HepG2 (cell line): ENCODE results near the gene LCAT. TPM values are rescaled to one million over a fixed set of nuclear protein-coding genes. Genes with fewer than 3 reads are reported as not detected.

ENCODE experiments used
- CENPX ChIP-seq: sonication (generic); formaldehyde crosslinking; IDR thresholded peaks from 2 replicates; pipeline ENCODE4 v1.9.0; 2021; ENCODE audit warnings: mild to moderate bottlenecking, missing genetic modification reagents, moderate library complexity
- FIP1L1 ChIP-seq: fragments of 200-400 bp; formaldehyde crosslinking; IDR thresholded peaks from 2 replicates; pipeline ENCODE4 v1.6.1; 2018; ENCODE audit warnings: low read depth, mild to moderate bottlenecking, low read length, moderate library complexity, borderline replicate concordance; ENCODE audit not compliant: insufficient read depth
- HMGA1 ChIP-seq: sonication (generic); formaldehyde crosslinking; conservative IDR thresholded peaks from 2 replicates; pipeline ENCODE4 v1.4.0; 2020; ENCODE audit warnings: missing genetic modification reagents
- HNF4A ChIP-seq: sonication (generic); formaldehyde crosslinking; IDR thresholded peaks from 2 replicates; pipeline ENCODE4 v1.4.0; 2020; ENCODE audit warnings: missing genetic modification reagents
- HOXA7 ChIP-seq: sonication (generic); formaldehyde crosslinking; IDR thresholded peaks from 2 replicates; pipeline ENCODE4 v1.8.1; 2022; ENCODE audit warnings: mild to moderate bottlenecking, missing genetic modification reagents, moderate library complexity
- JUND ChIP-seq: sonication (generic); formaldehyde crosslinking; IDR thresholded peaks from 2 replicates; pipeline ENCODE4 v1.8.0; 2022; ENCODE audit warnings: mild to moderate bottlenecking, missing genetic modification reagents
- NAIF1 ChIP-seq: sonication (generic); formaldehyde crosslinking; IDR thresholded peaks from 2 replicates; pipeline ENCODE4 v1.5.0; 2020; ENCODE audit warnings: mild to moderate bottlenecking, missing genetic modification reagents, borderline replicate concordance
- RFX5 ChIP-seq: IDR thresholded peaks from 2 replicates; pipeline ENCODE4 v1.6.1; 2011; ENCODE audit warnings: low read depth, low read length, improper control_type of control experiment
- SKI ChIP-seq: fragments of 450-650 bp; IDR thresholded peaks from one replicate; pipeline ENCODE4 v1.6.1; 2018; ENCODE audit warnings: mild to moderate bottlenecking; ENCODE audit not compliant: partially characterized antibody
- TERF1 ChIP-seq: sonication (generic); formaldehyde crosslinking; IDR thresholded peaks from 2 replicates; pipeline ENCODE4 v1.8.0; 2022; ENCODE audit warnings: mild to moderate bottlenecking, missing genetic modification reagents, moderate library complexity
- THYN1 ChIP-seq: sonication (generic); formaldehyde crosslinking; IDR thresholded peaks from 2 replicates; pipeline ENCODE4 v1.8.1; 2023; ENCODE audit warnings: low read depth, mild to moderate bottlenecking, moderate library complexity, missing genetic modification reagents, borderline replicate concordance
- YEATS4 ChIP-seq: sonication (generic); formaldehyde crosslinking; IDR thresholded peaks from 2 replicates; pipeline ENCODE4 v1.4.0; 2020; ENCODE audit warnings: missing genetic modification reagents, borderline replicate concordance
- ZNF17 ChIP-seq: sonication (generic); formaldehyde crosslinking; IDR thresholded peaks from 2 replicates; pipeline ENCODE4 v1.5.0; 2020; ENCODE audit warnings: mild to moderate bottlenecking, missing genetic modification reagents
- ZNF232 ChIP-seq: sonication (generic); formaldehyde crosslinking; IDR thresholded peaks from 2 replicates; pipeline ENCODE4 v1.4.0; 2020; ENCODE audit warnings: missing genetic modification reagents, borderline replicate concordance
- ZNF256 ChIP-seq: sonication (generic); formaldehyde crosslinking; conservative IDR thresholded peaks from 2 replicates; pipeline ENCODE4 v1.4.0; 2020; ENCODE audit warnings: missing genetic modification reagents
- ZNF264 ChIP-seq: sonication (generic); formaldehyde crosslinking; IDR thresholded peaks from 2 replicates; pipeline ENCODE4 v1.4.0; 2020; ENCODE audit warnings: missing genetic modification reagents
- ZNF44 ChIP-seq: sonication (generic); formaldehyde crosslinking; IDR thresholded peaks from 2 replicates; pipeline ENCODE4 v1.5.1; 2020; ENCODE audit warnings: mild to moderate bottlenecking, missing genetic modification reagents
- ZNF510 ChIP-seq: sonication (generic); formaldehyde crosslinking; IDR thresholded peaks from 2 replicates; pipeline ENCODE4 v1.4.0; 2020; ENCODE audit warnings: low read depth, mild to moderate bottlenecking, missing genetic modification reagents
- ZNF574 ChIP-seq: sonication (generic); formaldehyde crosslinking; IDR thresholded peaks from 2 replicates; pipeline ENCODE4 v1.4.0; 2020; ENCODE audit warnings: missing genetic modification reagents
- ZNF605 ChIP-seq: sonication (generic); formaldehyde crosslinking; IDR thresholded peaks from 2 replicates; pipeline ENCODE4 v1.8.0; 2022; ENCODE audit warnings: mild to moderate bottlenecking, missing genetic modification reagents
- ZNF678 ChIP-seq: sonication (generic); formaldehyde crosslinking; IDR thresholded peaks from 2 replicates; pipeline ENCODE4 v1.4.0; 2020; ENCODE audit warnings: mild to moderate bottlenecking, missing genetic modification reagents
- ZNF724P ChIP-seq: sonication (generic); formaldehyde crosslinking; IDR thresholded peaks from 2 replicates; pipeline ENCODE4 v1.8.0; 2022; ENCODE audit warnings: missing genetic modification reagents, borderline replicate concordance
- polyA plus RNA-seq, 8 experiments: library from polyadenylated mRNA; depleted of rRNA in 3 of 8; stranded (reverse) in 7 of 8; unstranded in 1 of 8; fragments of >200 nt; fragmentation: Illumina TruSeq in 4 of 8; extraction: Trizol in 4 of 8; gene quantifications; 2 replicates each; pipeline versions ENCODE4 v1.2.1 to v1.2.3, GENCODE V29; 2011 to 2016; ENCODE audit warnings: low read depth in 4 of 8, missing spikeins in 1 of 8, mixed read lengths in 1 of 8; ENCODE audit not compliant: insufficient read depth in 1 of 8
- total RNA-seq, 5 experiments: library from RNA; depleted of rRNA; stranded (reverse); fragments of >200 nt; fragmentation: Illumina TruSeq; extraction: Trizol; gene quantifications; 2 replicates each; pipeline ENCODE4 v1.2.3, GENCODE V29; 2016; ENCODE audit warnings: low read depth in 1 of 5
- TF ChIP-seq, protein P1 (sequence below): sonication (generic); formaldehyde crosslinking; IDR thresholded peaks from 2 replicates; pipeline ENCODE4 v1.5.0; 2020; ENCODE audit warnings: mild to moderate bottlenecking, missing genetic modification reagents
- TF ChIP-seq, protein P2 (sequence below): sonication (generic); formaldehyde crosslinking; IDR thresholded peaks from 2 replicates; pipeline ENCODE4 v1.4.0; 2020; ENCODE audit warnings: missing genetic modification reagents, borderline replicate concordance

The LCAT gene
- total and polyA plus RNA-seq, 2 of the 13 experiments (the other 11 are each of a cell fraction or from before 2014, with no cell fraction given), result 36.1 to 38.9 TPM

GRCh38 chr16:67942510-67943255 is 1.2 kb downstream of the LCAT start (continued):
- TF ChIP-seq ZNF678 (CRISPR knock-in tag) (0 out of 2 replicates have a peak, but pooled peaks have one; percentile 48), YEATS4 (no peak; the same call in 1 of the 2 replicates), ZNF510 (0 out of 2 replicates have a peak, but pooled peaks have one; percentile 31), RFX5 (no peak), ZNF605 (CRISPR knock-in tag) (0 out of 2 replicates have a peak, but pooled peaks have one; percentile 15), ZNF264 (CRISPR knock-in tag) (peak; percentile 16; the same call in 1 of the 2 replicates), HNF4A (CRISPR knock-in tag) (peak; percentile 22; the same call in 1 of the 2 replicates), ZNF256 (CRISPR knock-in tag) (no peak), ZNF574 (CRISPR knock-in tag) (no peak), THYN1 (no peak), HOXA7 (CRISPR knock-in tag) (no peak), ZNF17 (no peak), ZNF44 (CRISPR knock-in tag) (peak; percentile 66; the same call in 1 of the 2 replicates), JUND (CRISPR knock-in tag) (no peak; the same call in 1 of the 2 replicates), SKI (no peak), ZNF232 (CRISPR knock-in tag) (no peak), ZNF724P (no peak), NAIF1 (CRISPR knock-in tag) (no peak), TERF1 (CRISPR knock-in tag) (no peak), HMGA1 (CRISPR knock-in tag) (no peak), FIP1L1 (no peak; the same call in 1 of the 2 replicates), CENPX (CRISPR knock-in tag) (no peak)
- TF ChIP-seq, protein P1, sequence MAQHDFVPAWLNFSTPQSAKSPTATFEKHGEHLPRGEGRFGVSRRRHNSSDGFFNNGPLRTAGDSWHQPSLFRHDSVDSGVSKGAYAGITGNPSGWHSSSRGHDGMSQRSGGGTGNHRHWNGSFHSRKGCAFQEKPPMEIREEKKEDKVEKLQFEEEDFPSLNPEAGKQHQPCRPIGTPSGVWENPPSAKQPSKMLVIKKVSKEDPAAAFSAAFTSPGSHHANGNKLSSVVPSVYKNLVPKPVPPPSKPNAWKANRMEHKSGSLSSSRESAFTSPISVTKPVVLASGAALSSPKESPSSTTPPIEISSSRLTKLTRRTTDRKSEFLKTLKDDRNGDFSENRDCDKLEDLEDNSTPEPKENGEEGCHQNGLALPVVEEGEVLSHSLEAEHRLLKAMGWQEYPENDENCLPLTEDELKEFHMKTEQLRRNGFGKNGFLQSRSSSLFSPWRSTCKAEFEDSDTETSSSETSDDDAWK, result no peak
- TF ChIP-seq, protein P2, sequence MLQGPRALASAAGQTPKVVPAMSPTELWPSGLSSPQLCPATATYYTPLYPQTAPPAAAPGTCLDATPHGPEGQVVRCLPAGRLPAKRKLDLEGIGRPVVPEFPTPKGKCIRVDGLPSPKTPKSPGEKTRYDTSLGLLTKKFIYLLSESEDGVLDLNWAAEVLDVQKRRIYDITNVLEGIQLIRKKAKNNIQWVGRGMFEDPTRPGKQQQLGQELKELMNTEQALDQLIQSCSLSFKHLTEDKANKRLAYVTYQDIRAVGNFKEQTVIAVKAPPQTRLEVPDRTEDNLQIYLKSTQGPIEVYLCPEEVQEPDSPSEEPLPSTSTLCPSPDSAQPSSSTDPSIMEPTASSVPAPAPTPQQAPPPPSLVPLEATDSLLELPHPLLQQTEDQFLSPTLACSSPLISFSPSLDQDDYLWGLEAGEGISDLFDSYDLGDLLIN (CRISPR knock-in tag), result 0 out of 2 replicates have a peak, but pooled peaks have one; percentile 16
